Brain microvascular endothelial cell (primary cell): ENCODE data around the gene MIEF1.
A peak's percentile ranks its signal among the peaks of the same experiment; 100 is the strongest.

ENCODE experiments used
- DNase-seq: peaks from one replicate; pipeline ENCODE4 v3.0.0-alpha.2; 2020
- H3K27ac ChIP-seq: fragments of 250-450 bp; sonication (Bioruptor Pico); 2 replicates; pipeline ENCODE4 v1.5.1; 2020; ENCODE audit warnings: mild to moderate bottlenecking, moderate library complexity
- H3K27me3 ChIP-seq: fragments of 250-450 bp; sonication (Bioruptor Pico); replicated peaks from 2 replicates; pipeline ENCODE4 v1.5.1; 2020; ENCODE audit warnings: mild to moderate bottlenecking
- H3K36me3 ChIP-seq: fragments of 250-450 bp; sonication (Bioruptor Pico); replicated peaks from 2 replicates; pipeline ENCODE4 v1.5.1; 2020; ENCODE audit warnings: mild to moderate bottlenecking
- H3K4me3 ChIP-seq: 2 replicates; pipeline ENCODE4 v1.5.1; 2011; ENCODE audit warnings: low read depth, mild to moderate bottlenecking, control low read depth, low read length, moderate library complexity
- CTCF ChIP-seq: IDR thresholded peaks from 2 replicates; pipeline ENCODE4 v1.5.1; 2011; ENCODE audit warnings: low read depth, mild to moderate bottlenecking, moderate library complexity, low read length, control low read depth, inconsistent platforms; ENCODE audit errors: missing control alignments
- in situ Hi-C: cut with HindIII; loops from 2 replicates; pipeline ENCODE4 v1.10.0; 2017; ENCODE audit warnings: low sequenced_read_pairs, low pct_ligation_motif_present

The MIEF1 gene

GRCh38 chr22:39486951-39487825 is 14.9 kb upstream of the MIEF1 start:
- Histone ChIP-seq H3K36me3 (no peaks in the 10 kb centered on the region), H3K4me3 (no peak overlapping the region), H3K27ac (no peak overlapping the region), H3K27me3 (no peaks in the 10 kb centered on the region)
- DNase-seq: no peak
- TF ChIP-seq CTCF: no peak
- in situ Hi-C loops: no loop called here

- DNase-seq: no peak
- no peak overlapping the region for H3K27ac ChIP-seq
- H3K27me3 ChIP-seq: no peaks in the 10 kb centered on the region
- no peaks in the 10 kb centered on the region for H3K36me3 ChIP-seq
- no peak for TF ChIP-seq CTCF
- in situ Hi-C loops: no loop called here
- no peak overlapping the region for H3K4me3 ChIP-seq
Observed at GRCh38 chr22:39487826-39488520, 14.1 kb upstream of the MIEF1 start.

- H3K4me3 ChIP-seq: no peak overlapping the region
- no peaks in the 10 kb centered on the region for H3K27me3 ChIP-seq
- no peak for TF ChIP-seq CTCF
- no peak for DNase-seq
- H3K36me3 ChIP-seq: no peaks in the 10 kb centered on the region
- in situ Hi-C loops: no loop called here
- H3K27ac ChIP-seq: no peak overlapping the region
Observed at GRCh38 chr22:39488563-39489083, 13.5 kb upstream of the MIEF1 start.

- no peaks in the 10 kb centered on the region for H3K27me3 ChIP-seq
- in situ Hi-C loops: no loop called here
- no peaks in the 10 kb centered on the region for H3K36me3 ChIP-seq
- no peak for TF ChIP-seq CTCF
- no peak for DNase-seq
- H3K4me3 ChIP-seq: no peak overlapping the region
- no peak overlapping the region for H3K27ac ChIP-seq
Observed at GRCh38 chr22:39489094-39490068, 12.7 kb upstream of the MIEF1 start.

GRCh38 chr22:39490135-39490798 is 11.8 kb upstream of the MIEF1 start:
- H3K36me3 ChIP-seq: no peaks in the 10 kb centered on the region
- no peak overlapping the region for H3K27ac ChIP-seq
- H3K27me3 ChIP-seq: no peaks in the 10 kb centered on the region
- no peak for TF ChIP-seq CTCF
- in situ Hi-C loops: no loop called here
- peak; percentile 61 for DNase-seq
- H3K4me3 ChIP-seq: no peak overlapping the region
